Endothelial cell of umbilical vein (primary cell): ENCODE results near the gene PTTG2. TPM values are rescaled to one million over a fixed set of nuclear protein-coding genes. Genes with fewer than 3 reads are reported as not detected.

Source experiments
- BruUV-seq: library from RNA; stranded (reverse); fragments of 400-500 nt; replicated peaks from 2 replicates; lab custom pipeline; 2021; lab: Mats Ljungman, UMichigan
- CTCF ChIA-PET: fragments of 300-600, 350-600 bp; sonication (Branson Sonifier 250); formaldehyde crosslinking; loops from one replicate; lab custom pipeline; 2021; ENCODE audit warnings: antibody characterized with exemption, inconsistent platforms; lab: Charles Lee
- POLR2A ChIA-PET: fragments of 300-600, 350-600 bp; sonication (Branson Sonifier 250); formaldehyde crosslinking; loops from one replicate; lab custom pipeline; 2021; ENCODE audit warnings: antibody characterized with exemption, inconsistent platforms; lab: Charles Lee
- DNase-seq: peaks from one replicate; pipeline ENCODE4 v3.0.0-alpha.2; 2011; ENCODE audit warnings: low read depth, low spot score
- FAIRE-seq: peaks from 2 replicates; lab custom pipeline; 2011; peaks lifted over from hg19 to GRCh38; lab: Jason Lieb, UNC
- H2AFZ ChIP-seq: 2 replicates; pipeline ENCODE4 v1.6.0; 2012; ENCODE audit warnings: low read depth, low read length, control low read depth, inconsistent platforms
- H3K27ac ChIP-seq: 2 replicates; pipeline ENCODE4 v1.5.1; 2011; ENCODE audit warnings: low read depth, mild to moderate bottlenecking, control low read depth, low read length, moderate library complexity; ENCODE audit not compliant: insufficient read depth
- H3K27me3 ChIP-seq, 2 experiments: 2 replicates each; pipeline versions ENCODE4 v1.6.0 to v1.6.1; 2011; ENCODE audit warnings: low read length in 2 of 2, mixed read lengths in 1 of 2; ENCODE audit not compliant: control insufficient read depth in 2 of 2, insufficient read depth in 2 of 2
- H3K36me3 ChIP-seq, 2 experiments: 2 replicates in 1 of 2; 3 replicates in 1 of 2; pipeline ENCODE4 v1.5.1; 2011; ENCODE audit warnings: low read length in 2 of 2, mild to moderate bottlenecking in 1 of 2, moderate library complexity in 1 of 2; ENCODE audit not compliant: control insufficient read depth in 2 of 2, insufficient read depth in 2 of 2; ENCODE audit errors: extremely low read depth in 1 of 2
- H3K4me1 ChIP-seq: 3 replicates; pipeline ENCODE4 v1.5.1; 2011; ENCODE audit warnings: mild to moderate bottlenecking, low read length; ENCODE audit not compliant: control insufficient read depth, insufficient read depth; ENCODE audit errors: extremely low read depth
- H3K4me2 ChIP-seq: 2 replicates; pipeline ENCODE4 v1.6.1; 2011; ENCODE audit warnings: low read length, control low read depth, mixed read lengths; ENCODE audit not compliant: insufficient read depth
- H3K4me3 ChIP-seq, 3 experiments: fragments of 200-600 bp in 1 of 3; sonication (generic), shearing (Covaris generic) in 1 of 3; replicated peaks in 1 of 3; 2 replicates each; pipeline ENCODE4 v1.5.1; 2011 to 2016; ENCODE audit warnings: control low read depth in 3 of 3, low read length in 3 of 3, mild to moderate bottlenecking in 2 of 3, inconsistent platforms in 1 of 3, low read depth in 1 of 3, moderate library complexity in 1 of 3; ENCODE audit not compliant: insufficient read depth in 1 of 3
- H3K79me2 ChIP-seq: 2 replicates; pipeline ENCODE4 v1.6.0; 2012; ENCODE audit warnings: low read length, inconsistent platforms; ENCODE audit not compliant: control insufficient read depth, insufficient read depth
- H3K9ac ChIP-seq: replicated peaks from 2 replicates; pipeline ENCODE3; 2011; ENCODE audit warnings: low read length, control low read depth; ENCODE audit not compliant: insufficient read depth; ENCODE audit errors: extremely low read depth
- H3K9me1 ChIP-seq: replicated peaks from 3 replicates; pipeline ENCODE4 v1.6.0; 2011; ENCODE audit warnings: mild to moderate bottlenecking, low read length; ENCODE audit not compliant: control insufficient read depth, insufficient read depth; ENCODE audit errors: extremely low read depth
- H3K9me3 ChIP-seq: replicated peaks from 2 replicates; pipeline ENCODE4 v1.5.1; 2012; ENCODE audit warnings: low read length, inconsistent platforms; ENCODE audit not compliant: control insufficient read depth, insufficient read depth
- H4K20me1 ChIP-seq: replicated peaks from 2 replicates; pipeline ENCODE3; 2011; ENCODE audit warnings: mild to moderate bottlenecking, low read length; ENCODE audit not compliant: control insufficient read depth, insufficient read depth; ENCODE audit errors: extremely low read depth
- FOS ChIP-seq: IDR thresholded peaks from 2 replicates; pipeline ENCODE4 v1.6.1; 2011; ENCODE audit warnings: mild to moderate bottlenecking, low read length, moderate library complexity, borderline replicate concordance; ENCODE audit not compliant: insufficient read depth
- GATA2 ChIP-seq: IDR thresholded peaks from 2 replicates; pipeline ENCODE4 v1.7.0; 2011; ENCODE audit warnings: low read depth, mild to moderate bottlenecking, moderate library complexity, mixed read lengths, low read length; ENCODE audit not compliant: insufficient read length, insufficient read depth
- JUN ChIP-seq: IDR thresholded peaks from 2 replicates; pipeline ENCODE4 v1.6.1; 2011; ENCODE audit warnings: borderline replicate concordance, low read depth; ENCODE audit not compliant: insufficient read length, insufficient read depth
- MYC ChIP-seq: IDR thresholded peaks from one replicate; pipeline ENCODE4 v1.6.1; 2011; ENCODE audit warnings: mild to moderate bottlenecking, low read depth, low read length
- POLR2AphosphoS5 ChIP-seq: IDR thresholded peaks from 2 replicates; pipeline ENCODE4 v1.6.1; 2012; ENCODE audit warnings: low read depth, mild to moderate bottlenecking, control low read depth, low read length, moderate library complexity; ENCODE audit not compliant: insufficient read depth
- dilution Hi-C: fragments of 300-500 bp; cut with MboI; formaldehyde crosslinking; loops from one replicate; pipeline ENCODE4 v1.15.0; 2019; ENCODE audit warnings: low sequenced_read_pairs; ENCODE audit not compliant: extremely low pct_ligation_motif_present
- intact Hi-C: fragments of 100-400 bp; cut with micrococcal nuclease; formaldehyde crosslinking; loops from one replicate; pipeline ENCODE4 v1.10.0; 2022
- polyA plus RNA-seq, 4 experiments: library from polyadenylated mRNA; depleted of rRNA in 3 of 4; stranded (reverse) in 3 of 4; unstranded in 1 of 4; fragments of >200 nt; gene quantifications; 2 replicates each; pipeline versions ENCODE4 v1.2.1 to v1.2.3, GENCODE V29; 2011 to 2012; ENCODE audit warnings: missing spikeins in 1 of 4
- total RNA-seq: library from RNA; stranded (reverse); gene quantifications from 2 replicates; pipeline ENCODE4 v1.2.3, GENCODE V29; 2021
- TF ChIP-seq, protein P1 (sequence below), 2 donors: IDR thresholded peaks; 1 replicate in 1 of 2; 2 replicates in 1 of 2; pipeline ENCODE4 v1.5.1; 2011; ENCODE audit warnings: low read length in 2 of 2, mild to moderate bottlenecking in 2 of 2, moderate library complexity in 2 of 2, control low read depth in 1 of 2, inconsistent platforms in 1 of 2, low read depth in 1 of 2; ENCODE audit not compliant: insufficient read depth in 1 of 2; ENCODE audit errors: extremely low read depth in 1 of 2

Gene PTTG2
- total and polyA plus RNA-seq, 2 donors (not counting 3 experiments of a cell fraction or from before 2014, with no cell fraction given): not detected

DNA sequence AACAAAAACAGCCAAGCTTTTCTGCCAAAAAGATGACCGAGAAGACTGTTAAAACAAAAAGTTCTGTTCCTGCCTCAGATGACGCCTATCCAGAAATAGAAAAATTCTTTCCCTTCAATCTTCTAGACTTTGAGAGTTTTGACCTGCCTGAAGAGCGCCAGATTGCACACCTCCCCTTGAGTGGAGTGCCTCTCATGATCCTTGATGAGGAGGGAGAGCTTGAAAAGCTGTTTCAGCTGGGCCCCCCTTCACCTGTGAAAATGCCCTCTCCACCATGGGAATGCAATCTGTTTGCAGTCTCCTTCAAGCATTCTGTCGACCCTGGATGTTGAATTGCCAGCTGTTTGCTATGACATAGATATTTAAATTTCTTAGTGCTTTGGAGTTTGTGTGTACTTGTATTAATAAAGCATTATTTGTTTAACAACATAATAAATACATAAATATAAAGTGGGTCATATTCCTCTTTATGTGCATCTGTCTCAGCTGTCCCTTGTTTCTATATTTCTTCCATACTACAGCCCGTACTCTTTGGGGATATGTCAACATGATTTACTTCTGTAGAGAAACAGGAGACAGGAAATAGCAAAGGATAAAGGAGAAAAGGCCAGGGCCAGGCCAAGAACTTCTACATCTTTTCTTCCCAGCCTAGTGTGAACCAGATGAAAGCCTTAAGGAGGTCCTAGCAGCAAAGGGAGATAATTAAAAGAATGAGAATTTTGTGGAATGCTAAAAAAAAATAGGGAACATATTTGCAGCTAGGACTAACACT, 667 bp downstream of the PTTG2 start:
- no peak for DNase-seq
- Histone ChIP-seq H4K20me1 (no peaks in the 10 kb centered on the region), H3K9me3 (no peaks in the 10 kb centered on the region), H3K4me3 (no peak overlapping the region), H3K79me2 (no peaks in the 10 kb centered on the region), H3K4me1 (peaks cover 4% of the 10 kb centered on the region), H3K27ac (no peak overlapping the region), H3K9ac (no peak overlapping the region), H2AFZ (no peak overlapping the region), H3K4me2 (no peak overlapping the region), H3K27me3 (no peaks in the 10 kb centered on the region), H3K9me1 (no peaks in the 10 kb centered on the region), H3K36me3 (no peaks in the 10 kb centered on the region)
- intact Hi-C loops (no loop called here), dilution Hi-C loops (no loop called here)
- FAIRE-seq: no peak
- no TSS peak for BruUV-seq
- ChIA-PET CTCF (no interaction called here), POLR2A (no interaction called here)
- no peak for TF ChIP-seq POLR2AphosphoS5
- TF ChIP-seq MYC: no peak
- TF ChIP-seq, protein P1, sequence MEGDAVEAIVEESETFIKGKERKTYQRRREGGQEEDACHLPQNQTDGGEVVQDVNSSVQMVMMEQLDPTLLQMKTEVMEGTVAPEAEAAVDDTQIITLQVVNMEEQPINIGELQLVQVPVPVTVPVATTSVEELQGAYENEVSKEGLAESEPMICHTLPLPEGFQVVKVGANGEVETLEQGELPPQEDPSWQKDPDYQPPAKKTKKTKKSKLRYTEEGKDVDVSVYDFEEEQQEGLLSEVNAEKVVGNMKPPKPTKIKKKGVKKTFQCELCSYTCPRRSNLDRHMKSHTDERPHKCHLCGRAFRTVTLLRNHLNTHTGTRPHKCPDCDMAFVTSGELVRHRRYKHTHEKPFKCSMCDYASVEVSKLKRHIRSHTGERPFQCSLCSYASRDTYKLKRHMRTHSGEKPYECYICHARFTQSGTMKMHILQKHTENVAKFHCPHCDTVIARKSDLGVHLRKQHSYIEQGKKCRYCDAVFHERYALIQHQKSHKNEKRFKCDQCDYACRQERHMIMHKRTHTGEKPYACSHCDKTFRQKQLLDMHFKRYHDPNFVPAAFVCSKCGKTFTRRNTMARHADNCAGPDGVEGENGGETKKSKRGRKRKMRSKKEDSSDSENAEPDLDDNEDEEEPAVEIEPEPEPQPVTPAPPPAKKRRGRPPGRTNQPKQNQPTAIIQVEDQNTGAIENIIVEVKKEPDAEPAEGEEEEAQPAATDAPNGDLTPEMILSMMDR (IDR thresholded peaks at IDR 0.05; ENCODE audit: extremely low read depth in 1 of 2, insufficient read depth in 1 of 2, low read depth in 1 of 2, low read length in 2 of 2): no peak
- no peak for TF ChIP-seq JUN
- TF ChIP-seq FOS: no peak
- no peak for TF ChIP-seq GATA2
